ENCODE data around the gene KCNQ1.

The KCNQ1 gene

GRCh38 chr11:2542406-2542805 is 97.6 kb downstream of the KCNQ1 start:
- no peak for ATAC-seq
- no peak for TF ChIP-seq ESRRG (CRISPR knock-in tag; IDR thresholded peaks at IDR 0.05)
- TF ChIP-seq TSHZ2 (CRISPR knock-in tag; IDR thresholded peaks at IDR 0.05): no peak

- no peak for TF ChIP-seq PATZ1 (CRISPR knock-in tag; IDR thresholded peaks at IDR 0.05; ENCODE audit: borderline replicate concordance)
- TF ChIP-seq ZNF70 (CRISPR knock-in tag; IDR thresholded peaks at IDR 0.05): no peak
- no peak for TF ChIP-seq TOX (CRISPR knock-in tag; IDR thresholded peaks at IDR 0.05; ENCODE audit: borderline replicate concordance)
- TF ChIP-seq OSR1 (CRISPR knock-in tag; IDR thresholded peaks at IDR 0.05): no peak
- TF ChIP-seq ZFP3 (CRISPR knock-in tag; IDR thresholded peaks at IDR 0.05): no peak
- TF ChIP-seq ZFP30 (CRISPR knock-in tag; IDR thresholded peaks at IDR 0.05): no peak
- no peak for ATAC-seq
Measured at GRCh38 chr11:2547806-2548205, 103.0 kb downstream of the KCNQ1 start.

- ATAC-seq: no peak
- TF ChIP-seq ZC3H10 (CRISPR knock-in tag; IDR thresholded peaks at IDR 0.05) (no peak), ZFP3 (CRISPR knock-in tag; IDR thresholded peaks at IDR 0.05) (no peak), GLIS3 (CRISPR knock-in tag; IDR thresholded peaks at IDR 0.05) (no peak), PPARA (CRISPR knock-in tag; IDR thresholded peaks at IDR 0.05; ENCODE audit: borderline replicate concordance) (no peak), ZNF8 (CRISPR knock-in tag; IDR thresholded peaks at IDR 0.05) (no peak), SNAI2 (CRISPR knock-in tag; IDR thresholded peaks at IDR 0.05) (no peak), TSHZ2 (CRISPR knock-in tag; IDR thresholded peaks at IDR 0.05) (no peak), BACH2 (CRISPR knock-in tag; IDR thresholded peaks at IDR 0.05; ENCODE audit: borderline replicate concordance) (no peak)
Measured at GRCh38 chr11:2548596-2548995, 103.8 kb downstream of the KCNQ1 start.

- no peak for ATAC-seq
- TF ChIP-seq CSRNP3 (CRISPR knock-in tag; IDR thresholded peaks at IDR 0.05) (no peak), CSDC2 (CRISPR knock-in tag; IDR thresholded peaks at IDR 0.05) (no peak), BACH2 (CRISPR knock-in tag; IDR thresholded peaks at IDR 0.05; ENCODE audit: borderline replicate concordance) (no peak), ISL1 (CRISPR knock-in tag; IDR thresholded peaks at IDR 0.05) (no peak), ZNF8 (CRISPR knock-in tag; IDR thresholded peaks at IDR 0.05) (no peak), ZC3H10 (CRISPR knock-in tag; IDR thresholded peaks at IDR 0.05) (no peak)
Measured at GRCh38 chr11:2549080-2549479, 104.3 kb downstream of the KCNQ1 start.

- TF ChIP-seq RARB (CRISPR knock-in tag; IDR thresholded peaks at IDR 0.05) (no peak), PPARA (CRISPR knock-in tag; IDR thresholded peaks at IDR 0.05; ENCODE audit: borderline replicate concordance) (no peak), SNAI2 (CRISPR knock-in tag; IDR thresholded peaks at IDR 0.05) (no peak), ZFP30 (CRISPR knock-in tag; IDR thresholded peaks at IDR 0.05) (no peak), ZNF565 (CRISPR knock-in tag; conservative IDR thresholded peaks at IDR 0.05; ENCODE audit: low read depth) (no peak), ZNF70 (CRISPR knock-in tag; IDR thresholded peaks at IDR 0.05) (no peak), OSR1 (CRISPR knock-in tag; IDR thresholded peaks at IDR 0.05) (no peak), CSRNP3 (CRISPR knock-in tag; IDR thresholded peaks at IDR 0.05) (no peak), TSHZ2 (CRISPR knock-in tag; IDR thresholded peaks at IDR 0.05) (no peak), TOX (CRISPR knock-in tag; IDR thresholded peaks at IDR 0.05; ENCODE audit: borderline replicate concordance) (no peak), ESRRG (CRISPR knock-in tag; IDR thresholded peaks at IDR 0.05) (no peak), ARNTL (CRISPR knock-in tag; IDR thresholded peaks at IDR 0.05; ENCODE audit: borderline replicate concordance, low read depth) (no peak), ZC3H10 (CRISPR knock-in tag; IDR thresholded peaks at IDR 0.05) (no peak), TCF4 (CRISPR knock-in tag; IDR thresholded peaks at IDR 0.05; ENCODE audit: borderline replicate concordance) (no peak)
- no peak for ATAC-seq
Measured at GRCh38 chr11:2549491-2549875, 104.7 kb downstream of the KCNQ1 start.

Measured in SK-N-SH treated with all-trans-retinoic acid at 6 μM for 48 hours (cell line).